Testis (tissue), 2 donors: ENCODE results near the gene ARRDC3.

Experiments used
- POLR2A ChIP-seq: fragments of 450-650 bp; IDR thresholded peaks from one replicate; pipeline ENCODE4 v1.6.1; 2017; ENCODE audit warnings: antibody characterized with exemption, mild to moderate bottlenecking, moderate library complexity
- TF ChIP-seq, protein P1 (sequence below), 3 experiments: fragments of 450-650 bp in 2 of 3; fragments of 200-600 bp in 1 of 3; sonication (generic) in 1 of 3; IDR thresholded peaks; one replicate each; pipeline ENCODE4 v1.5.1; 2016 to 2019; ENCODE audit warnings: antibody characterized with exemption in 3 of 3, mild to moderate bottlenecking in 2 of 3, moderate library complexity in 1 of 3

DNA sequence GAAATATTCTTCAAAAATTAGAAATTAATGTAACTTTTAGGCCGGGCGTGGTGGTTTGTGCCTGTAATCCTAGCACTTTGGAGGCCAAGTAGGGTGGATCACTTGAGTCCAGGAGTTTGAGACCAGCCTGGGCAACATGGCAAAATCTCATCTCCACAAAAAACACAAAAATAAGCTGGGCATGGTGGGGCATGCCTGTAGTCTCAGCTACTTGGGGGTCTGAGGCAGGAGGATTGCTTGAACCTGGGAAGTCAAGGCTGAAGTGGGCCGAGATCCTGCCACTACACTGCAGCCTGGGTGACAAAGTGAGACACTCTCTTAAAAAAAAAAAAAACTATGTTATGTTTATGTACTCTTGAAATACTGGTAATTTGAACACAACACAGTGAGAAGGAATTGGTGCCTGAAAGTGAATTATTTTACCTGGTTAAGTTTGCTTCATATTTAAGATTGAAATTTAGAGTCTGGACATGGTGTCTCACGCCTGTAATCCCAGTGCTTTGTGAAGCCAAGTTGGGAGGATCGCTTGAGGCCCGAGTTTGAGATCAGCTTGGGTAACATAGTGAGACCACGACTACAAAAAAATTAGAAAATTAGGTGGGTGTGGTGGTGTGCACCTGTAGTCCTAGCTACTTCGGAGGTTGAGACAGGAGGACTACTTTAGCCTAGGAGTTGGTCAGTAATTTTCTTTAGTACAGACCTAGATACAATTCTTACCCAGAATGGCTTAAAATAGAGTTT is 15.0 kb downstream of the ARRDC3 start:
- TF ChIP-seq, protein P1, sequence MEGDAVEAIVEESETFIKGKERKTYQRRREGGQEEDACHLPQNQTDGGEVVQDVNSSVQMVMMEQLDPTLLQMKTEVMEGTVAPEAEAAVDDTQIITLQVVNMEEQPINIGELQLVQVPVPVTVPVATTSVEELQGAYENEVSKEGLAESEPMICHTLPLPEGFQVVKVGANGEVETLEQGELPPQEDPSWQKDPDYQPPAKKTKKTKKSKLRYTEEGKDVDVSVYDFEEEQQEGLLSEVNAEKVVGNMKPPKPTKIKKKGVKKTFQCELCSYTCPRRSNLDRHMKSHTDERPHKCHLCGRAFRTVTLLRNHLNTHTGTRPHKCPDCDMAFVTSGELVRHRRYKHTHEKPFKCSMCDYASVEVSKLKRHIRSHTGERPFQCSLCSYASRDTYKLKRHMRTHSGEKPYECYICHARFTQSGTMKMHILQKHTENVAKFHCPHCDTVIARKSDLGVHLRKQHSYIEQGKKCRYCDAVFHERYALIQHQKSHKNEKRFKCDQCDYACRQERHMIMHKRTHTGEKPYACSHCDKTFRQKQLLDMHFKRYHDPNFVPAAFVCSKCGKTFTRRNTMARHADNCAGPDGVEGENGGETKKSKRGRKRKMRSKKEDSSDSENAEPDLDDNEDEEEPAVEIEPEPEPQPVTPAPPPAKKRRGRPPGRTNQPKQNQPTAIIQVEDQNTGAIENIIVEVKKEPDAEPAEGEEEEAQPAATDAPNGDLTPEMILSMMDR (IDR thresholded peaks at IDR 0.05), result no peak
- TF ChIP-seq POLR2A, result no peak
